CD4-positive, alpha-beta T cell treated with Interleukin-15 for 4 hours (primary cell): Measurements from ENCODE around the gene LCN2.

Experiments
- DNase-seq: peaks from one replicate; pipeline ENCODE4 v3.0.0-alpha.2; 2020; ENCODE audit warnings: low spot score

The LCN2 gene

DNA sequence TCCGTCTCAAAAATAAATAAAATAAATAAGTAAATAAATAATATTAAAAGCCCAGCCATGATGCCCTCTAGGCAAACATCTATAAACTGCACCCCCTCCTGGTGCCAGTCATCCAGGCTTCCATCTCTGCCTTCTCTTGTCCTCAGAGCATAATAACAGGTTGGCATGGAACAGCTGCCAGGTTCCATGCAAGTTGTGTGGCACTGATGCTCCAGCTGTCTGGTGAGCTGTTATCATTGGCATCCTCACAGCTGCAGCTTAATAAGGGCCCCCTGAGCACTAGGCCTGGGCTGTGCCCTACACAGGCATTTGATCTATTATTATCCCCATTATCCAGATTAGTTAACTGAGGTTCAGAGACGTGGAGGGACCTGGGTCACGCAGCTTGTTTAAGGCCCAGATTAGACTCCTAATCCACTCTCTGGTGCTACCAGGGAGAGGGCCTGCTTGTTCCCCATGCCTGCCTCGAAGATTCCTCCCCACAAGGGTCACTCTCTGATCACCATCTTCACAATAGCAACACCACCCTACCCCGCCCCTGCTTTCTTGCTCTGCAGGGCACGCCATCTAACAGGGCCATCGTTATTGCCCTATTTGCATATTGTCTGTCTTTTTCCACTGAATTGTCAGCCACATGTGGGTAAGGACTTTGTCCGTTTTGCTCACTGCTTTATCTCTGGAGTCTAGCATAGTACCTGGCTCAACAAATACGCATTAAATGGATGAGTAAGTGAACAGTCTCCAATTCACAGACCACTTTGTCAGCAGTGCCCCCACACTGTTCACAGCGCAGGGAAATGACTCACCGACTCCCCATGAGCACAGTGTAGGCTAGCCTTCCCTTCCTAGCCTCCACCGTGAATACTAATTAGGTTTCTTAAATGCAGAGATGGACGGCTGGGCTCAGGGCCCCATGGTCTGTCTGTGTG, 52.5 kb downstream of the LCN2 start:
- no peak for DNase-seq

GRCh38 chr9:128202648-128203023, 53.4 kb downstream of the LCN2 start:
- no peak for DNase-seq
